Cardiac muscle cell (in vitro differentiated cells and primary cell): ENCODE measurements around the gene EBF3. TPM values are rescaled to one million over a fixed set of nuclear protein-coding genes. Genes with fewer than 3 reads are reported as not detected.

ENCODE experiments used
- DNase-seq, 2 donors: peaks; one replicate each; pipeline versions ENCODE4 v3.0.0 to v3.0.0-alpha.2; 2010 to 2017; ENCODE audit warnings: low read depth in 1 of 2, low spot score in 1 of 2
- H3K27ac ChIP-seq: fragments of 200-600 bp; sonication (generic); 2 replicates; pipeline ENCODE4 v1.5.1; 2016
- H3K27me3 ChIP-seq: fragments of 200-600 bp; sonication (generic); 2 replicates; pipeline ENCODE4 v1.6.0; 2016; ENCODE audit warnings: control low read depth
- H3K36me3 ChIP-seq: fragments of 200-600 bp; sonication (generic); 2 replicates; pipeline ENCODE4 v1.5.1; 2016; ENCODE audit warnings: control low read depth
- H3K4me1 ChIP-seq: fragments of 200-600 bp; sonication (generic); 2 replicates; pipeline ENCODE4 v1.8.1; 2017; ENCODE audit warnings: low read depth, mild to moderate bottlenecking, mixed run types
- H3K4me3 ChIP-seq: fragments of 200-600 bp; sonication (generic); 2 replicates; pipeline ENCODE4 v1.5.1; 2016; ENCODE audit warnings: mild to moderate bottlenecking
- H3K9me3 ChIP-seq: fragments of 200-600 bp; sonication (generic); 2 replicates; pipeline ENCODE4 v1.5.1; 2017; ENCODE audit warnings: low read depth, mild to moderate bottlenecking, control low read depth
- CTCF ChIP-seq: IDR thresholded peaks from 2 replicates; pipeline ENCODE4 v1.5.1; 2012; ENCODE audit warnings: low read depth, mild to moderate bottlenecking, low read length
- polyA plus RNA-seq: library from polyadenylated mRNA; unstranded; fragments of >200 nt; fragmentation: Nextera tagmentation; extraction: Ambion mirVana; gene quantifications from 2 replicates; pipeline ENCODE4 v1.2.1, GENCODE V29; 2016
- total RNA-seq: library from RNA; depleted of rRNA; stranded (reverse); fragments of >200 nt; gene quantifications from 2 replicates; pipeline ENCODE4 v1.2.3, GENCODE V29; 2016

The EBF3 gene
- total and polyA plus RNA-seq, 2 experiments from 2014 or later = 0.61 to 2.8 TPM

DNA sequence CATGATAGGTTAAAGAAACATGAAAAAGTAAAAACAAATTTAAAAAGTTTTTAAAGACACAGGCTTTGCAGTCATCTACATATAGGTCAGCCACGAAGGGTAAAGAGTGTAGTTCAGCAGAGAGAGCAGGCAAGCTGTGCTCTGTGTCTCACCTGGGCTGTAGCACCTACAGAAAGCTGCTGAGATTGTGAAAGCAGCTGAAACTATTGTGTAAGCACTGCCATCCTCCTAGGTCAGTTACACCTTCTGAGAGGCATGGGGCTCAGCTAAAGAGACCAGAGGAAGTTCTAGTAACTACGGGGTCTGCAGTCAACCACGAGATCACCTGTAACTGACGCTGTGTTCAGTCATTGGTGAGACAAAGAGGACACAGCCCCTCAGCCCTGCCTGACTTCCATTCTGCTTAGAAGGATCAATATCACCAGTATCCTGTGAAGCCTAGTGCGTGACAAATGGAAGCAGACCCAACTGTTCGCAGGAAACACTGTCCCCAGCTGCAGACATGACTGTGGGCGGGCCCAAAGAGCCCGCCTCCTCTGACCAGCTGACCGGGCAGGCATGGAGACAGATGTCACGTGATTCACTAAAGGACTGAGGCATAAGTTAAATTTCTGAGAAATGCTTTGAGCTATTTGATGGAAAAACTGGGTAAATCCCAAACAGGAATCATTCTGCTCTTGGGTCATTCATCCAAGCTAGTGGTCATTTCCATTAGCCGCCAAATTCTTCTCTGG, 87.9 kb downstream of the EBF3 start:
- H3K27ac ChIP-seq = no peak overlapping the region
- H3K9me3 ChIP-seq = no peaks in the 10 kb centered on the region
- H3K4me1 ChIP-seq = no peaks in the 10 kb centered on the region
- no peak for DNase-seq
- peaks cover under 1% of the 10 kb centered on the region for H3K27me3 ChIP-seq
- no peak overlapping the region for H3K4me3 ChIP-seq
- TF ChIP-seq CTCF = no peak
- H3K36me3 ChIP-seq = no peaks in the 10 kb centered on the region

- H3K4me1 ChIP-seq = no peaks in the 10 kb centered on the region
- DNase-seq = no peak
- H3K4me3 ChIP-seq = no peak overlapping the region
- no peaks in the 10 kb centered on the region for H3K36me3 ChIP-seq
- no peaks in the 10 kb centered on the region for H3K27me3 ChIP-seq
- H3K27ac ChIP-seq = no peak overlapping the region
- no peaks in the 10 kb centered on the region for H3K9me3 ChIP-seq
- no peak for TF ChIP-seq CTCF
These were observed 90.7 kb downstream of the EBF3 start for GRCh38 chr10:129873351-129873750.

DNA sequence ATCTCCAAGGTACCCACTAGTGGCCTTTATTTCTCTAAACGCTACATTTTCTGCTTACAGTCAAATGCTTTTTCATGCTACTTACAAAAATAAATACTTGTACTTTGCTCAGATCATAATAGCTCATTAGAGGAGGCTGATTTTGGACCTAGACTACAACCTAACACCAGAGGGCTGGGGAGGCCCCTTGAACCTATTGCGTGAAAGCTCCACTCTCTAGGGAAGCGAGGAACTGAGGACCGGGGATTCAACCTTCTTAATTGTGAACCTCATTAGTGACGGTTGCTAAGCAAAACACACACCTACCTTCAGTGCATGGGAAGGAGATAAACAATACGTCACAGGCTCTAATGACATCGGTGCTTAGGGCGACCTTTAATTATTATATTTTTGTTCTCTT, 92.1 kb downstream of the EBF3 start:
- no peak overlapping the region for H3K4me3 ChIP-seq
- no peaks in the 10 kb centered on the region for H3K4me1 ChIP-seq
- no peaks in the 10 kb centered on the region for H3K36me3 ChIP-seq
- H3K27ac ChIP-seq = no peak overlapping the region
- no peak for TF ChIP-seq CTCF
- no peaks in the 10 kb centered on the region for H3K27me3 ChIP-seq
- no peaks in the 10 kb centered on the region for H3K9me3 ChIP-seq
- no peak for DNase-seq

- no peaks in the 10 kb centered on the region for H3K27me3 ChIP-seq
- DNase-seq = peak in 1 of 2 donors; percentile 22
- H3K4me1 ChIP-seq = no peaks in the 10 kb centered on the region
- H3K9me3 ChIP-seq = no peaks in the 10 kb centered on the region
- no peaks in the 10 kb centered on the region for H3K36me3 ChIP-seq
- TF ChIP-seq CTCF = no peak
- H3K27ac ChIP-seq = no peak overlapping the region
- no peak overlapping the region for H3K4me3 ChIP-seq
These were observed 93.0 kb downstream of the EBF3 start for GRCh38 chr10:129870961-129871621.

DNA sequence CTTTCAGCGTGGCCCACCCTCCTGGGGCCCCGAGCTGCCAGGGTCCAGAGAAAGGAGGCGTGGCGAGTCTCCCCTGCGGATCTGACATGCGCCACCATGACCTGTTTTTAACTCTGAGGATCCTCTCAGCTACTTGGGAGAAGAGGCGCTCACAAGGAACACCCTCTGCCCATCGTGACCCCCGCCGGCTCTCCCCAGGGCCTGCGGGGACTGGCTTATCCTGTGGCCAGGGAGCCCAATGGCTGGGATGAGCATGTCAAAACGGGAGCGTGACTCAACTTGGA, 93.7 kb downstream of the EBF3 start:
- Histone ChIP-seq H3K9me3 (no peaks in the 10 kb centered on the region), H3K27ac (no peak overlapping the region), H3K36me3 (no peaks in the 10 kb centered on the region), H3K4me3 (no peak overlapping the region), H3K4me1 (no peaks in the 10 kb centered on the region), H3K27me3 (no peaks in the 10 kb centered on the region)
- no peak for TF ChIP-seq CTCF
- DNase-seq = no peak
